NCI-H1092 treated with DMSO at 0.1 percent for 48 hours (cell line): ENCODE data around the gene ARFGAP1.
"Not testable (repeated sequence)": the region's sequence is repeated elsewhere in the genome, so short reads cannot be mapped to it uniquely, and the experiment has no call there.

Source experiments
- DNase-seq: peaks from one replicate; lab custom pipeline; 2025; lab: John Stamatoyannopoulos, UW

Gene ARFGAP1

DNA sequence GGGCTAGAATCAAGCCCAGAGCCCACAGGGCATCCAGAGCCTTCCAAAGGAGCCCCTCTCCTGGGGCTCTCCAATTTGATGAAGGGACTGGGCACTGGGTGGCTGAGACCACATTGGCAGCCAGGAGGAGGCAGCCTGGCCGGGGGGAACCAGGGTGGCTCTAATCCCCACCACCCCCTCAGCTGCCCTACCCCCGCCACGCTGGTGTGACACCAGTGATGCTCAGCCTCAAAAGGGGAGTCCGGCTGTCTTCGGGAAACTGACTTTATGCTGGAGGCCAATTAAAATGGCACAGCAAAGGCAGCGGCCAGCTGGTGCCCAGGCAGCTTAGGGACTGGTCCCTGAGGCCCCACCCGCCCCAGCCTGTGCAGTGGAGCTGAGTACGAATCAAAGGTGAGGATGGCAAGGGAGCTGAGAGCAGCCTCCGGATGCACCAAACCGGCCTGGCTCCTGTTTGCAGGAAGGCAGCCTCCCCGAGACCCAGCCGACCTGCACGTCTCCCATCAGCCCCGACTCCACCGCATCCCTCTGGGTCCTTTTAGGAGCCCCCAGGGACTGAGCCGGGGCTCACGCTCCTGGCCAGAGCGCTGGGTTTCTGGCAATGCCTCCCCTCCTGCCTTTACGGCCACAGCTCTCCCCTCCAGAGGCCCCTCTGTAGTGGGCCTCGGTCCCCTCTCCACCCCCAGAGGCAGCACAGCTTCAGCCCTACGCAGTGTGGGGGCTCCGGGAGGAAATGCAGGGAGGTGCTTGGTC lies 60.1 kb downstream of the ARFGAP1 start:
- DNase-seq, result no peak

DNA sequence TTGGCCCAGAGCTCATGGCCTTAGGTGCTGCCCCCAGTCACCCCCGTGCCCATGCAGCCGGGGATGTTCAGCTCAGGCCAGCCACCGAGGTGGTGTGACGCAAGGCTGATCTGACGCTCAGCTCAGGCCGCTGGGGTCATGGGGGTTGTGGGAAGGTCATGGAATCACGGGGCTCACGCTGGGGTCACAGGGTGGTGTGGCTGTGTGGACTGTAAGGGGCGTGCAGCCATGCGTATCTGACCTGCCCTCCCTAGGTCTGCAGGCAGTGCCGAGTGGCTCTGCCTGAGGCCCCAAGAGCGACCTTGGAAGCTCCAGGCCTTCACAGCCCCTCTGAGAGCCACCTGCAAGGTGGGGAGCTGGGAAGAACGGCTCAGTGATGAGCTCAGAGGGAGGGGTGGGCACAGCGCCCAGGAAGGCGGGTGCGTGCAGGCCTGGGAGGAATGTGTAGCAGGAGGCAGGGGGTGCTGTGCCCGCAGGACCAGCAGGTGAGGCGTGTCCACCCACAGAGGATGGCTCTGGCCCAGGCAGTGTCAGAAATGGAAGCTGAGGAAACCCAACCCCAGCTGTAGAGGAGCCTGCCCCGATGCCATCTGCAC lies 60.7 kb downstream of the ARFGAP1 start:
- no peak for DNase-seq

DNA sequence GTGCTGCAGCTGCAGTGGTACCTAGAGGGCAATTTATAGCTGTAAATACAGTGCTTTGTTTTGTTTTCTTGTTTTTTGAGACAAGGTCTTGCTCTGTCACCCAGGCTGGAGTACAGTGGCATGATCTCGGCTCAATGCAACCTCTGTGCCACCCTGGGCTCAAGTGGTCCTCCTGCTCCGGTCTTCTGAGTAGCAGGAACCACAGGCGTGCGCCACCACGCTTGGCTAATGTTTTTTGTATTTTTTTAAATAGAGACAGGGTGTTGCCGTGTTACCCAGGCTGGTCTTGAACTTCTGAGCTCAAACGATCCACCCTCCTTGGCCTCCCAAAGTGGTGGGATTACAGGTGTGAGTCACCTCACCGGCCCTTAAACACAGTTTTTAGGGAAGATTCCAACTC lies 61.7 kb downstream of the ARFGAP1 start:
- no peak for DNase-seq

DNA sequence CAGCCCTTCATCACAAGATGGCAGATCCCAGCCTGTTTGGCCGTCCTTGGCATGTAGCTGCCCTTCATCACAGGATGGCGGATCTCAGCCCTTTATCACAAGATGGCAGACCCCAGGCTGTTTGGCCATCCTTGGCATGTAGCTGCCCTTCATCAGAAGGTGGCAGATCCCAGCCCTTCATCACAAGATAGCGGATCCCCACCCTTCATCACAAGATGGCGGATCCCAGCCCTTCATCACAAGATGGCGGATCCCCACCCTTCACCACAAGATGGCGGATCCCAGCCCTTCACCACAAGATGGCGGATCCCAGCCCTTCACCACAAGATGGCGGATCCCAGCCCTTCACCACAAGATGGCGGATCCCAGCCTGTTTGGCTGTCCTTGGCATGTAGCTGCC lies 62.4 kb downstream of the ARFGAP1 start:
- not testable (repeated sequence) for DNase-seq

DNA sequence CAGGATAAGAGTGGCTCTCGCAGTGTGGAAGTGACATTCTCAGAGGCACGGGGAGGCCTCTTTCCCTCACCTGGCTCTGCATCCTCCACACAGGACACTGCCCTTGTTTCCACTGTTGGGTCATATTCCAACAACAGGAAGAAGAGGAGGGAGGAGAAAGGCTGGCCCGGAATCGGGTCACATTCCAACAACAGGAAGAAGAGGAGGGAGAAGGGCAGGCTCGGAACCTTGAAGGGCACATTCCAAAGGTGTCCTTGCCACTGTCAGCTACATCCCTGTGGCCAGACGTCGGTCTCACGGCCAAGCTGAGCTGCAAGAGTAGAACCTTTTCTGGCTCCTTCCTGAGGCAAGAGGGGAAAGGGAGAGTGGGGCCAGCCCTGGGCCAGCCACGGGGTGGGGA lies 63.1 kb downstream of the ARFGAP1 start:
- no peak for DNase-seq

DNA sequence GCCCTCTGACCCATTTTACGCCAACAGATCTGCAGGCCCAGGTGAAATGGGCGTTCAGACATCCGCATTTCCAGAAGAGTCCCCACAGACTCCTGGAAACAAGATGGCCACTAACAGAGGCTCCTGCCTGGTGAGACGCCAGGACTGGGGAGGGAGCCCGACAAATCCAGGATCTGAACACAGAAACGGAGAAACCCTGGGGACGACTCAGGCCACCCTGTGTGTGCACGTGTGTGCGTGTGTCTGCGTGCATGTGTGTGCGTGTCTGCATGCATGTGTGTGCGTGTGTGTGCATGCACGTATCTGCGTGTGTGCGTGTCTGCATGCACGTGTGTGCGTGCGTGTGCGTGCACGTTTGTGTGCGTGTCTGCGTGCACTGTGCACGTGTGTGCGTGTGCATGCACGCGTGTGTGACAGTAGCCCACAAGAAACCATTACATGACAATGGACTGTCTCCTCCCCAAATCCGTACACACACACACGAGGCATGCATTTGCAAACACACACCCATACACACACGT lies 63.7 kb downstream of the ARFGAP1 start:
- no peak for DNase-seq

DNA sequence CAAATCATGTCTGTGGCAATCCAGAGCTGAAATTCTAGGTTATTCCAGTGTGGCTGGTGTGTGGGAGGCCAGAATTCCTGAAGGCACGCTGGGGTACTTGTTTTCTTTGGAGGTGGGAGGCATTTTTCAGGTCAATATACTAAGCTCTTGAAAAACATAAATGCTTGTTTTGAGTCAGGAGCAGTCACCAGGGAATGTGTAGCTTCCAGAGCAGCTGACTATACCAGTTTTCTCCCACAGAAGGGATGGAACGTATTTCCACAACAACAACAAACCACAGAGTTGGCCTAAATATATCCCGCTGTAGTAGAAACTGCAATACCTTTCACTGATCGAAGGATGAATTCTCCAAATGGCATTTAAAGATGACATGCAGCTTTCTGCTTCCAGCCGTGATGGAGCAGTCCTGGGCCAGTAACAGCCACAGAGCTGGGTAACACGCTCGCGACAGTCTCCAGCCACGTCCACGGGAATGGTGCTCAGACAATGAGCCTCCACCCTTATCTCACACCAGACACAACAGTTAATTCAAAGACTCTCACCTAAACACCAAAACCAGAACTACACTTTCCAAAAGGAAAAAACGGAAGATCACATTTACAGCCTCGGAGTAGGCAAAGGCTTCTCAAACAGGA lies 65.3 kb downstream of the ARFGAP1 start:
- DNase-seq, result no peak
